H9 (cell line): ENCODE results near the gene FMN1. TPM values are rescaled to one million over a fixed set of nuclear protein-coding genes. Genes with fewer than 3 reads are reported as not detected.

Experiments used
- DNase-seq: peaks from one replicate; pipeline ENCODE4 v3.0.0-alpha.2; 2017
- H2AFZ ChIP-seq: one replicate; pipeline ENCODE4 v1.6.1; 2013; ENCODE audit warnings: mild to moderate bottlenecking, low read length, control low read depth, moderate library complexity
- H2AK5ac ChIP-seq: 2 replicates; pipeline ENCODE4 v1.6.1; 2013; ENCODE audit warnings: low read length, control low read depth, mixed read lengths; ENCODE audit not compliant: insufficient read length
- H2BK120ac ChIP-seq: one replicate; pipeline ENCODE4 v1.6.1; 2013; ENCODE audit warnings: low read depth, mild to moderate bottlenecking, low read length, control low read depth, inconsistent platforms; ENCODE audit not compliant: poor library complexity, severe bottlenecking
- H2BK12ac ChIP-seq: 2 replicates; pipeline ENCODE4 v1.6.1; 2013; ENCODE audit warnings: low read length, control low read depth, mixed read lengths, low read depth; ENCODE audit not compliant: insufficient read length
- H2BK15ac ChIP-seq: 2 replicates; pipeline ENCODE4 v1.6.1; 2013; ENCODE audit warnings: low read depth, low read length, control low read depth
- H2BK20ac ChIP-seq: one replicate; pipeline ENCODE4 v1.6.1; 2013; ENCODE audit warnings: low read depth, mild to moderate bottlenecking, low read length, control low read depth, inconsistent platforms; ENCODE audit not compliant: poor library complexity, severe bottlenecking
- H2BK5ac ChIP-seq: 2 replicates; pipeline ENCODE4 v1.6.1; 2013; ENCODE audit warnings: low read length, control low read depth, mixed read lengths; ENCODE audit not compliant: insufficient read length
- H3K14ac ChIP-seq: 2 replicates; pipeline ENCODE4 v1.6.1; 2013; ENCODE audit warnings: low read length, control low read depth; ENCODE audit not compliant: insufficient read depth
- H3K18ac ChIP-seq: 2 replicates; pipeline ENCODE4 v1.6.1; 2013; ENCODE audit warnings: low read depth, mild to moderate bottlenecking, mixed read lengths, low read length, control low read depth; ENCODE audit not compliant: insufficient read length
- H3K23ac ChIP-seq: 2 replicates; pipeline ENCODE4 v1.6.1; 2013; ENCODE audit warnings: low read length, control low read depth, mixed read lengths, low read depth; ENCODE audit not compliant: insufficient read length
- H3K23me2 ChIP-seq: 2 replicates; pipeline ENCODE4 v1.6.1; 2013; ENCODE audit warnings: low read depth, mild to moderate bottlenecking, mixed read lengths, low read length, control low read depth; ENCODE audit not compliant: insufficient read length, poor library complexity, severe bottlenecking
- H3K27ac ChIP-seq: 2 replicates; pipeline ENCODE4 v1.5.1; 2013; ENCODE audit warnings: low read length, control low read depth, mixed read lengths, low read depth; ENCODE audit not compliant: insufficient read length
- H3K27me3 ChIP-seq: 2 replicates; pipeline ENCODE4 v1.6.1; 2013; ENCODE audit warnings: low read length, control low read depth, inconsistent platforms; ENCODE audit not compliant: insufficient read depth
- H3K4ac ChIP-seq: 2 replicates; pipeline ENCODE4 v1.6.1; 2013; ENCODE audit warnings: low read depth, mild to moderate bottlenecking, control low read depth, inconsistent platforms, low read length, moderate library complexity
- H3K4me1 ChIP-seq: 2 replicates; pipeline ENCODE4 v1.6.1; 2013; ENCODE audit warnings: low read length, control low read depth, inconsistent platforms; ENCODE audit not compliant: insufficient read depth
- H3K4me2 ChIP-seq: 2 replicates; pipeline ENCODE4 v1.6.1; 2013; ENCODE audit warnings: low read length, control low read depth, mixed read lengths; ENCODE audit not compliant: insufficient read length, insufficient read depth
- H3K56ac ChIP-seq: 2 replicates; pipeline ENCODE4 v1.6.1; 2013; ENCODE audit warnings: low read depth, mild to moderate bottlenecking, mixed read lengths, low read length, control low read depth; ENCODE audit not compliant: insufficient read length
- H3K79me1 ChIP-seq: 2 replicates; pipeline ENCODE4 v1.6.1; 2013; ENCODE audit warnings: low read depth, mild to moderate bottlenecking, moderate library complexity, low read length, control low read depth, inconsistent platforms; ENCODE audit not compliant: insufficient read depth, poor library complexity, severe bottlenecking
- H3K79me2 ChIP-seq: 2 replicates; pipeline ENCODE4 v1.6.1; 2013; ENCODE audit warnings: low read length, control low read depth, inconsistent platforms; ENCODE audit not compliant: insufficient read depth
- H3K9ac ChIP-seq: 2 replicates; pipeline ENCODE4 v1.6.1; 2013; ENCODE audit warnings: low read length, control low read depth, mixed read lengths; ENCODE audit not compliant: insufficient read length; ENCODE audit errors: extremely low read depth
- H3K9me3 ChIP-seq: one replicate; pipeline ENCODE4 v1.6.1; 2013; ENCODE audit warnings: low read depth, low read length, inconsistent platforms; ENCODE audit not compliant: control insufficient read depth
- H3T11ph ChIP-seq: one replicate; pipeline ENCODE4 v1.6.1; 2013; ENCODE audit warnings: mild to moderate bottlenecking, low read length, control low read depth, inconsistent platforms
- H4K20me1 ChIP-seq: one replicate; pipeline ENCODE4 v1.6.1; 2013; ENCODE audit not compliant: control insufficient read depth, insufficient read length, insufficient read depth
- H4K5ac ChIP-seq: 2 replicates; pipeline ENCODE4 v1.6.1; 2013; ENCODE audit warnings: low read depth, mild to moderate bottlenecking, mixed read lengths, low read length, control low read depth; ENCODE audit not compliant: insufficient read length
- H4K8ac ChIP-seq: replicated peaks from 2 replicates; pipeline ENCODE4 v1.6.1; 2013; ENCODE audit warnings: low read length, control low read depth, mixed read lengths, low read depth; ENCODE audit not compliant: insufficient read length
- H4K91ac ChIP-seq: 2 replicates; pipeline ENCODE4 v1.6.1; 2013; ENCODE audit warnings: low read depth, mild to moderate bottlenecking, moderate library complexity, mixed read lengths, low read length, control low read depth; ENCODE audit not compliant: insufficient read length
- H3K27ac Mint-ChIP-seq, 3 experiments: 2 replicates in 2 of 3; 3 replicates in 1 of 3; pipeline ENCODE4 v1.8.0; 2020 to 2021; ENCODE audit warnings: mixed read lengths in 3 of 3, mild to moderate bottlenecking in 1 of 3, moderate library complexity in 1 of 3
- H3K27me3 Mint-ChIP-seq: 2 replicates; pipeline ENCODE4 v1.8.0; 2021; ENCODE audit warnings: low read depth, mild to moderate bottlenecking, moderate library complexity, mixed read lengths
- H3K36me3 Mint-ChIP-seq, 3 experiments: 2 replicates in 2 of 3; 3 replicates in 1 of 3; pipeline ENCODE4 v1.8.0; 2020 to 2021; ENCODE audit warnings: low read depth in 3 of 3, mixed read lengths in 3 of 3; ENCODE audit not compliant: insufficient read depth in 1 of 3
- H3K4me1 Mint-ChIP-seq, 2 experiments: 2 replicates each; pipeline ENCODE4 v1.8.0; 2020; ENCODE audit warnings: mixed read lengths in 2 of 2
- H3K4me3 Mint-ChIP-seq, 2 experiments: 2 replicates in 1 of 2; 3 replicates in 1 of 2; pipeline ENCODE4 v1.8.0; 2020 to 2021; ENCODE audit warnings: mild to moderate bottlenecking in 2 of 2, mixed read lengths in 2 of 2, moderate library complexity in 1 of 2
- H3K9me3 Mint-ChIP-seq, 2 experiments: 2 replicates in 1 of 2; 3 replicates in 1 of 2; pipeline ENCODE4 v1.8.0; 2020; ENCODE audit warnings: mild to moderate bottlenecking in 2 of 2, mixed read lengths in 2 of 2, moderate library complexity in 1 of 2
- CTCF ChIP-seq: fragments of 200-600 bp; sonication (generic); conservative IDR thresholded peaks from 3 replicates; pipeline ENCODE4 v1.8.0; 2021; ENCODE audit warnings: antibody characterized with exemption, mild to moderate bottlenecking
- WGBS: extraction: QIAGEN DNeasy Blood & Tissue Kit; methylation state at CpG from one replicate; pipeline ENCODE4 v1.1.7; 2013; ENCODE audit warnings: missing lambda C conversion rate, low lambda C conversion rate, mixed read lengths; ENCODE audit not compliant: insufficient read length; ENCODE audit errors: extremely low coverage; 5-methylcytosine and 5-hydroxymethylcytosine counted together
- total RNA-seq: library from RNA; stranded (reverse); gene quantifications from 2 replicates; pipeline ENCODE4 v1.2.1, GENCODE V29; 2021

The FMN1 gene
- total RNA-seq, 1 experiment from 2014 or later, result 1.9 TPM

GRCh38 chr15:32803631-32804030 is 390.9 kb downstream of the FMN1 start:
- H3K79me2 ChIP-seq, result no peaks in the 10 kb centered on the region
- no peak overlapping the region for H4K91ac ChIP-seq
- no peaks in the 10 kb centered on the region for H4K20me1 ChIP-seq
- H3K27ac ChIP-seq, result no peak overlapping the region
- TF ChIP-seq CTCF, result no peak
- H2BK20ac ChIP-seq, result no peak overlapping the region
- H3T11ph ChIP-seq, result no peak overlapping the region
- H3K36me3 Mint-ChIP-seq, result no peaks in the 10 kb centered on the region
- no peak overlapping the region for H2BK5ac ChIP-seq
- no peaks in the 10 kb centered on the region for H3K27me3 ChIP-seq
- H3K18ac ChIP-seq, result no peak overlapping the region
- H3K4me1 Mint-ChIP-seq, result no peaks in the 10 kb centered on the region
- no peak overlapping the region for H3K56ac ChIP-seq
- H4K5ac ChIP-seq, result no peak overlapping the region
- H3K27ac Mint-ChIP-seq, result no peak overlapping the region
- H3K4me3 Mint-ChIP-seq, result no peak overlapping the region
- no peaks in the 10 kb centered on the region for H3K27me3 Mint-ChIP-seq
- H2AFZ ChIP-seq, result no peak overlapping the region
- H3K9me3 ChIP-seq, result no peaks in the 10 kb centered on the region
- H3K23me2 ChIP-seq, result no peaks in the 10 kb centered on the region
- H3K4ac ChIP-seq, result no peak overlapping the region
- no peak overlapping the region for H4K8ac ChIP-seq
- no peak overlapping the region for H2BK120ac ChIP-seq
- no peak overlapping the region for H3K9ac ChIP-seq
- no peak overlapping the region for H2BK12ac ChIP-seq
- no peaks in the 10 kb centered on the region; a peak in 2 of 5 replicates for H3K9me3 Mint-ChIP-seq
- no CpG with 5 or more reads among the region's 3 CpGs for WGBS
- no peaks in the 10 kb centered on the region for H3K4me1 ChIP-seq
- no peak overlapping the region for H2AK5ac ChIP-seq
- no peak for DNase-seq
- no peaks in the 10 kb centered on the region for H3K79me1 ChIP-seq
- H2BK15ac ChIP-seq, result no peak overlapping the region
- no peak overlapping the region for H3K14ac ChIP-seq
- no peak overlapping the region for H3K23ac ChIP-seq
- H3K4me2 ChIP-seq, result no peak overlapping the region
